ENCODE results near the gene SEMA6A. TPM values are rescaled to one million over a fixed set of nuclear protein-coding genes. Genes with fewer than 3 reads are reported as not detected.

Gene SEMA6A
- total and polyA plus RNA-seq, 9 of the 15 experiments (the other 6 are each of a cell fraction or from before 2014, with no cell fraction given), result 0.04 to 0.42 (median 0.18) TPM; not detected in 5

GRCh38 chr5:116583862-116584222 lies 9.2 kb upstream of the SEMA6A start:
- H3K27me3 ChIP-seq (ENCODE audit: control insufficient read depth in 2 of 2, insufficient read depth in 2 of 2, low read length in 2 of 2), result no peaks in the 10 kb centered on the region
- in situ Hi-C loops (cut with MboI) (no loop called here), intact Hi-C loops (cut with micrococcal nuclease) (no loop called here)
- no peak overlapping the region for H2AFZ ChIP-seq (ENCODE audit: low read depth, low read length)
- H3K27ac ChIP-seq (ENCODE audit: extremely low read depth, low read depth, low read length), result no peak overlapping the region
- ChIA-PET CTCF (ENCODE audit: low intra/inter-chr PET ratio) (no interaction called here), POLR2A (no interaction called here)
- no peaks in the 10 kb centered on the region for H3K9me1 ChIP-seq (ENCODE audit: control insufficient read depth, insufficient read depth, low read length)
- no TSS peak for BruUV-seq (replicated peaks)
- H3K4me2 ChIP-seq (ENCODE audit: insufficient read depth, low read length), result no peak overlapping the region
- no peaks in the 10 kb centered on the region for H3K79me2 ChIP-seq (ENCODE audit: control insufficient read depth, insufficient read depth, low read length)
- DNase-seq (ENCODE audit: extremely low read depth in 1 of 4, low spot score in 3 of 4) (no peak), FAIRE-seq (no peak), ATAC-seq (no peak)
- WGBS (ENCODE audit: insufficient coverage, low coverage, missing lambda C conversion rate), result 2% methylated on average over 3 of the region's 3 CpGs
- H3K9ac ChIP-seq (ENCODE audit: insufficient read depth in 1 of 2, low read depth in 2 of 2, low read length in 2 of 2), result no peak overlapping the region
- no peaks in the 10 kb centered on the region for H3K36me3 ChIP-seq (ENCODE audit: control insufficient read depth, insufficient read depth, low read length)
- H3K4me1 ChIP-seq (replicated peaks in 1 of 2; ENCODE audit: control insufficient read depth in 2 of 2, insufficient read depth in 2 of 2, low read length in 2 of 2), result no peaks in the 10 kb centered on the region
- H3K9me3 ChIP-seq (replicated peaks; ENCODE audit: control insufficient read depth, insufficient read depth, low read depth, low read length), result no peaks in the 10 kb centered on the region
- TF ChIP-seq CEBPB (tag; IDR thresholded peaks at IDR 0.05), result 0 out of 2 replicates have a peak, but pooled peaks have one; percentile 15
- TF ChIP-seq ZNF740 (CRISPR knock-in tag; IDR thresholded peaks at IDR 0.05), result no peak
- no peak for TF ChIP-seq ZNF740 (tag; IDR thresholded peaks at IDR 0.05)
- TF ChIP-seq ZNF551 (CRISPR knock-in tag; IDR thresholded peaks at IDR 0.05), result no peak
- TF ChIP-seq PHF21A (IDR thresholded peaks at IDR 0.05; ENCODE audit: borderline replicate concordance, low read depth), result no peak
- H3K4me3 ChIP-seq, result no peak overlapping the region
- no peaks in the 10 kb centered on the region for H4K20me1 ChIP-seq (replicated peaks; ENCODE audit: control insufficient read depth, insufficient read depth, low read length)

All from K562 (cell line).